Epithelial cell of proximal tubule (primary cell): ENCODE measurements around the gene MTARC1. TPM values are rescaled to one million over a fixed set of nuclear protein-coding genes. Genes with fewer than 3 reads are reported as not detected.

ENCODE experiments used
- DNase-seq: peaks from one replicate; pipeline ENCODE4 v3.0.0-alpha.2; 2011; ENCODE audit warnings: low read depth
- H3K4me3 ChIP-seq: 2 replicates; pipeline ENCODE4 v1.5.1; 2011; ENCODE audit warnings: low read depth, mild to moderate bottlenecking, low read length
- CTCF ChIP-seq: conservative IDR thresholded peaks from 2 replicates; pipeline ENCODE4 v1.5.1; 2012; ENCODE audit warnings: low read depth, mild to moderate bottlenecking, low read length
- total RNA-seq: library from RNA; depleted of rRNA; stranded (reverse); fragments of >200 nt; gene quantifications from 2 replicates; pipeline ENCODE4 v1.2.3, GENCODE V29; 2015

The MTARC1 gene
- total RNA-seq, 1 donor from 2014 or later = 3.9 TPM

GRCh38 chr1:220804202-220804586 is 17.5 kb downstream of the MTARC1 start:
- no peak for TF ChIP-seq CTCF
- no peak for DNase-seq
- no peak overlapping the region for H3K4me3 ChIP-seq

- no peak overlapping the region for H3K4me3 ChIP-seq
- DNase-seq = no peak
- no peak for TF ChIP-seq CTCF
Observed at GRCh38 chr1:220806408-220806807, 19.7 kb downstream of the MTARC1 start.

GRCh38 chr1:220807726-220808125 is 21.0 kb downstream of the MTARC1 start:
- TF ChIP-seq CTCF = no peak
- no peak overlapping the region for H3K4me3 ChIP-seq
- no peak for DNase-seq

- no peak for TF ChIP-seq CTCF
- DNase-seq = no peak
- no peak overlapping the region for H3K4me3 ChIP-seq
Observed at GRCh38 chr1:220808345-220809186, 21.9 kb downstream of the MTARC1 start.

- DNase-seq = no peak
- H3K4me3 ChIP-seq = no peak overlapping the region
- no peak for TF ChIP-seq CTCF
Observed at GRCh38 chr1:220809187-220809550, 22.5 kb downstream of the MTARC1 start.

GRCh38 chr1:220809704-220810103 is 23.0 kb downstream of the MTARC1 start:
- DNase-seq = no peak
- H3K4me3 ChIP-seq = no peak overlapping the region
- TF ChIP-seq CTCF = no peak

- H3K4me3 ChIP-seq = peak overlapping the region; percentile 11
- peak; percentile 75 for TF ChIP-seq CTCF
- no peak for DNase-seq
Observed at GRCh38 chr1:220810179-220810653, 23.5 kb downstream of the MTARC1 start.
